OCI-LY1 (cell line): ENCODE measurements around the gene RAB29.

Source experiments
- H2AFZ ChIP-seq: fragments of 200-600 bp; sonication (generic), shearing (Covaris generic); 2 replicates; pipeline ENCODE4 v1.6.0; 2014; ENCODE audit warnings: antibody characterized with exemption, mild to moderate bottlenecking, low read length
- H3F3A ChIP-seq: fragments of 200-600 bp; sonication (generic), shearing (Covaris generic); 2 replicates; pipeline ENCODE4 v1.6.0; 2014; ENCODE audit warnings: mild to moderate bottlenecking, antibody characterized with exemption, low read length, moderate library complexity; ENCODE audit not compliant: insufficient read depth
- H3K27ac ChIP-seq: fragments of 200-600 bp; sonication (generic); 2 replicates; pipeline ENCODE4 v1.5.1; 2014; ENCODE audit warnings: low read length, mixed run types, mild to moderate bottlenecking, low read depth; ENCODE audit not compliant: poor library complexity, severe bottlenecking
- H3K27me3 ChIP-seq: fragments of 200-600 bp; sonication (generic); 2 replicates; pipeline ENCODE4 v1.6.0; 2014; ENCODE audit warnings: antibody characterized with exemption, mild to moderate bottlenecking, low read length, moderate library complexity; ENCODE audit not compliant: insufficient read depth
- H3K36me3 ChIP-seq: fragments of 200-600 bp; sonication (generic); 2 replicates; pipeline ENCODE4 v1.6.1; 2014; ENCODE audit warnings: mild to moderate bottlenecking, antibody characterized with exemption, low read length, moderate library complexity, mixed read lengths; ENCODE audit not compliant: insufficient read depth
- H3K4me1 ChIP-seq: fragments of 200-600 bp; sonication (generic); 2 replicates; pipeline ENCODE4 v1.5.1; 2014; ENCODE audit warnings: mild to moderate bottlenecking, low read length, moderate library complexity; ENCODE audit not compliant: insufficient read depth, severe bottlenecking
- H3K4me2 ChIP-seq: fragments of 200-600 bp; sonication (generic), shearing (Covaris generic); 2 replicates; pipeline ENCODE4 v1.6.1; 2014; ENCODE audit warnings: low read length
- H3K4me3 ChIP-seq: fragments of 200-600 bp; sonication (generic); 2 replicates; pipeline ENCODE4 v1.5.1; 2014; ENCODE audit warnings: low read length, low read depth, mild to moderate bottlenecking, mixed read lengths; ENCODE audit not compliant: poor library complexity, severe bottlenecking
- H3K79me2 ChIP-seq: fragments of 200-600 bp; shearing (Covaris generic); 2 replicates; pipeline ENCODE4 v1.6.1; 2016; ENCODE audit warnings: mixed run types, low read length, mixed read lengths; ENCODE audit not compliant: insufficient read depth
- H3K9ac ChIP-seq: fragments of 200-600 bp; sonication (generic), shearing (Covaris generic); 2 replicates; pipeline ENCODE4 v1.6.1; 2014; ENCODE audit warnings: mild to moderate bottlenecking, low read length, mixed read lengths
- H3K9me2 ChIP-seq: fragments of 200-600 bp; sonication (generic), shearing (Covaris generic); 2 replicates; pipeline ENCODE4 v1.6.1; 2014; ENCODE audit warnings: low read depth, mild to moderate bottlenecking, low read length, mixed read lengths
- H3K9me3 ChIP-seq: fragments of 200-600 bp; shearing (Covaris generic); 2 replicates; pipeline ENCODE4 v1.6.1; 2014; ENCODE audit warnings: low read length, mixed read lengths
- H4K20me1 ChIP-seq: fragments of 200-600 bp; sonication (generic), shearing (Covaris generic); 2 replicates; pipeline ENCODE4 v1.6.0; 2016; ENCODE audit warnings: mild to moderate bottlenecking, low read length; ENCODE audit not compliant: insufficient read depth
- EZH2 ChIP-seq: fragments of 200-600 bp; sonication (generic), shearing (Covaris generic); IDR thresholded peaks from 2 replicates; pipeline ENCODE4 v1.8.0; 2017; ENCODE audit warnings: borderline replicate concordance, mixed run types, mild to moderate bottlenecking, antibody characterized with exemption, low read length, moderate library complexity, mixed read lengths
- TF ChIP-seq, protein P1 (sequence below): fragments of 200-600 bp; sonication (generic), shearing (Covaris generic); IDR thresholded peaks from 2 replicates; pipeline ENCODE4 v1.5.1; 2017; ENCODE audit warnings: mild to moderate bottlenecking, antibody characterized with exemption, low read length, moderate library complexity, mixed read lengths

RAB29 gene

DNA sequence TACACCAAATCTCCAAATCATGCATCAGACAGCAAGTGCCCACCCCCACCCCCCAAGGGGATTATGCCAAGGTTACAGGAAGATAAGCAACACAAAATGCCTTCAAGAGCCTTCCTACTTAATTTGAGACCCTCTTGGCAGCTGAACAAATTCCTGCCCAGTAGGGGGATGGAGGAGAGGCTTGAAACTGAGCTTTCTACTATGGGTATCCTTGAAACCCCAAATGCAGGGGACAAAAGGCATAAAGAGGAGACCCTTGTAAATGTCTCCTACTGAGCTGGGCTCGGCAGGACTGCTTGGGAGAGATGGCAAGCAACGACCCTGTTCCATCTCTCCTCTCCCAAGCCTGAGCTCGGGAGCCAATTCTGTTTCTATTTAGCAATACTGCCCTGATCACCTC lies 34.2 kb upstream of the RAB29 start:
- H3K9ac ChIP-seq, result no peak overlapping the region

DNA sequence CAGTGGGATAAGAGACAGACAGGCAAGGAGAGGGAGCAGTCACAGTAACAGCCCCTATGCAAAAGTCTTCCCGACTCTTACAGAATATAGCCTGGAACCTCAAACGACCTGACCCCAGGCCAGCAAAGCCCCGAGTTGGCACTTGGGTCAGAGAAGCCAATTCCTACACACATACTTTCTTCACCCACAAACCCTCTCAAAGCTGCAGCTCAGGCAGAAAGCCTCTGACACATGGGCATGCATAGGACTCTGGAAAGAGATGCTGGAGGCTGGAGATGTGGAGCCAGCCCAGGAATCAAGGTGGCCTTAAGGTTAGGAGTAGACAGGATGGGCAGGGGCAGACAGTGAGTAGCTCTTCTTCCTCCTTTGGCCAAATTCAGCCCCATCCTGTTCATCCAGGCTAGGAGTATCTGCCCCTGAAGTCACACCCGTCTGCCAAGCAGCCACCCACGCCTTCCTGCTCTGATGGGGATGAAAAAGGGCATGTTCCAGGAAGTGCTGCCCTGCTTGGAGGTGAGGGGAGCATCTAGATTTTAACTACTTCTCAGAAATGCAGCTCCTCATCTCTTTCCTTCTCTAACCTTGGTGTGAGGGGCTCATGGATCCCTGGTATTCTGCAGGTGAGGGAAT lies 29.9 kb upstream of the RAB29 start:
- no peak overlapping the region for H2AFZ ChIP-seq
- H3K9me3 ChIP-seq, result no peaks in the 10 kb centered on the region
- TF ChIP-seq, protein P1, sequence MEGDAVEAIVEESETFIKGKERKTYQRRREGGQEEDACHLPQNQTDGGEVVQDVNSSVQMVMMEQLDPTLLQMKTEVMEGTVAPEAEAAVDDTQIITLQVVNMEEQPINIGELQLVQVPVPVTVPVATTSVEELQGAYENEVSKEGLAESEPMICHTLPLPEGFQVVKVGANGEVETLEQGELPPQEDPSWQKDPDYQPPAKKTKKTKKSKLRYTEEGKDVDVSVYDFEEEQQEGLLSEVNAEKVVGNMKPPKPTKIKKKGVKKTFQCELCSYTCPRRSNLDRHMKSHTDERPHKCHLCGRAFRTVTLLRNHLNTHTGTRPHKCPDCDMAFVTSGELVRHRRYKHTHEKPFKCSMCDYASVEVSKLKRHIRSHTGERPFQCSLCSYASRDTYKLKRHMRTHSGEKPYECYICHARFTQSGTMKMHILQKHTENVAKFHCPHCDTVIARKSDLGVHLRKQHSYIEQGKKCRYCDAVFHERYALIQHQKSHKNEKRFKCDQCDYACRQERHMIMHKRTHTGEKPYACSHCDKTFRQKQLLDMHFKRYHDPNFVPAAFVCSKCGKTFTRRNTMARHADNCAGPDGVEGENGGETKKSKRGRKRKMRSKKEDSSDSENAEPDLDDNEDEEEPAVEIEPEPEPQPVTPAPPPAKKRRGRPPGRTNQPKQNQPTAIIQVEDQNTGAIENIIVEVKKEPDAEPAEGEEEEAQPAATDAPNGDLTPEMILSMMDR, result no peak
- TF ChIP-seq EZH2, result no peak
- no peak overlapping the region for H3K27ac ChIP-seq
- no peaks in the 10 kb centered on the region; the same call in 1 of the 2 replicates for H3K36me3 ChIP-seq
- H3K4me1 ChIP-seq, result no peaks in the 10 kb centered on the region
- H3F3A ChIP-seq, result no peaks in the 10 kb centered on the region
- no peaks in the 10 kb centered on the region for H3K27me3 ChIP-seq
- no peaks in the 10 kb centered on the region for H3K9me2 ChIP-seq
- H3K9ac ChIP-seq, result no peak overlapping the region
- no peak overlapping the region for H3K4me3 ChIP-seq
- H3K79me2 ChIP-seq, result no peaks in the 10 kb centered on the region
- H3K4me2 ChIP-seq, result no peak overlapping the region
- no peaks in the 10 kb centered on the region for H4K20me1 ChIP-seq

More for the DNA sequence above, 34.2 kb upstream of the RAB29 start:
- Histone ChIP-seq H3K4me3 (no peak overlapping the region), H3K4me2 (no peak overlapping the region), H3K27ac (no peak overlapping the region), H3K4me1 (peaks cover 20% of the 10 kb centered on the region), H4K20me1 (no peaks in the 10 kb centered on the region), H3F3A (no peaks in the 10 kb centered on the region), H2AFZ (no peak overlapping the region), H3K9me3 (no peaks in the 10 kb centered on the region), H3K36me3 (no peaks in the 10 kb centered on the region; the same call in 1 of the 2 replicates), H3K79me2 (no peaks in the 10 kb centered on the region), H3K27me3 (peaks cover 9% of the 10 kb centered on the region; the same call in 1 of the 2 replicates), H3K9me2 (no peaks in the 10 kb centered on the region)
- TF ChIP-seq, protein P1, result no peak
- TF ChIP-seq EZH2, result no peak

DNA sequence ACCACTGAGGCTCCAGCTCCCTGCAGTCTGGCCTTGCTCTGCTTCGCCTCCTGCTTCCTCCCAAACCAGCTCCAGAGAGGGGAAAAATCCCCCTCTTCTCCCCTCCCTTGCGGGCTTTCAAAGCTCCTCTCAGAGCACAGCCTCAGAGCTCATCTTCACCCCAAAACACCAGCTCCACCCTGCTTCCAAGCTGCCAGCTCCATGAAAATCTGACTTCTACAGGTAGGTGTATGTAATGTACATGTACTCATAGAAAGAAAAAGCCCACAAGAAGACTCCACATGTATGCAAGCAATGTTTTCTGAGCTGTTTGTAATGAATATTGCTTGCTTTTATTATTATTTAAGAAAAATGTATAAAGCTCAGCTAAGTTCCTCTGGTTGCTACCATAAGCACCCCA lies 29.3 kb upstream of the RAB29 start:
- TF ChIP-seq, protein P1, result no peak
- no peak for TF ChIP-seq EZH2
- H3K79me2 ChIP-seq, result no peaks in the 10 kb centered on the region

More for the DNA sequence above, 29.3 kb upstream of the RAB29 start:
- Histone ChIP-seq H3K9me3 (no peaks in the 10 kb centered on the region), H3K27me3 (no peaks in the 10 kb centered on the region), H3K9ac (no peak overlapping the region), H2AFZ (no peak overlapping the region), H4K20me1 (no peaks in the 10 kb centered on the region), H3K4me1 (no peaks in the 10 kb centered on the region), H3K36me3 (no peaks in the 10 kb centered on the region; the same call in 1 of the 2 replicates), H3K9me2 (no peaks in the 10 kb centered on the region), H3K4me3 (no peak overlapping the region), H3K4me2 (no peak overlapping the region), H3K27ac (no peak overlapping the region), H3F3A (no peaks in the 10 kb centered on the region)
